Endothelial cell (in vitro differentiated cells): ENCODE data around the gene TNC. TPM values are rescaled to one million over a fixed set of nuclear protein-coding genes. Genes with fewer than 3 reads are reported as not detected.

ENCODE experiments used
- DNase-seq: peaks from one replicate; pipeline ENCODE4 v3.0.0; 2021; ENCODE audit warnings: low spot score
- H3K27ac Mint-ChIP-seq: one replicate; pipeline ENCODE4 v1.8.0; 2021; ENCODE audit warnings: mixed read lengths, inconsistent platforms; ENCODE audit not compliant: unreplicated experiment
- H3K27me3 Mint-ChIP-seq: one replicate; pipeline ENCODE4 v1.8.0; 2021; ENCODE audit warnings: mild to moderate bottlenecking, moderate library complexity, mixed read lengths, inconsistent platforms; ENCODE audit not compliant: unreplicated experiment
- H3K36me3 Mint-ChIP-seq: one replicate; pipeline ENCODE4 v1.8.0; 2021; ENCODE audit warnings: mild to moderate bottlenecking, low read depth, mixed read lengths, inconsistent platforms; ENCODE audit not compliant: unreplicated experiment
- H3K4me1 Mint-ChIP-seq: one replicate; pipeline ENCODE4 v1.8.0; 2021; ENCODE audit warnings: mild to moderate bottlenecking, mixed read lengths, inconsistent platforms; ENCODE audit not compliant: unreplicated experiment
- H3K4me3 Mint-ChIP-seq: one replicate; pipeline ENCODE4 v1.8.0; 2021; ENCODE audit warnings: mild to moderate bottlenecking, mixed read lengths, inconsistent platforms; ENCODE audit not compliant: unreplicated experiment
- H3K9me3 Mint-ChIP-seq: one replicate; pipeline ENCODE4 v1.8.0; 2021; ENCODE audit warnings: mixed read lengths, inconsistent platforms; ENCODE audit not compliant: unreplicated experiment
- CTCF ChIP-seq: fragments of 200-600 bp; sonication (generic); IDR thresholded peaks from one replicate; pipeline ENCODE4 v1.5.0; 2021; ENCODE audit warnings: antibody characterized with exemption; ENCODE audit not compliant: unreplicated experiment
- total RNA-seq: library from RNA; stranded (reverse); fragmentation: NEBNext Ultra II Directional; extraction: Animal tissue kit (Norgen Biotek cat#: 25700); gene quantifications from one replicate; pipeline ENCODE4 v1.2.1, GENCODE V29; 2021; ENCODE audit not compliant: unreplicated experiment

The TNC gene
- total RNA-seq, 1 donor from 2014 or later = 10.1 TPM

- Mint-ChIP-seq H3K27me3 (peaks cover 3% of the 10 kb centered on the region), H3K9me3 (no peaks in the 10 kb centered on the region), H3K4me1 (peaks cover 4% of the 10 kb centered on the region), H3K36me3 (no peaks in the 10 kb centered on the region), H3K27ac (no peak overlapping the region), H3K4me3 (no peak overlapping the region)
- no peak for TF ChIP-seq CTCF
- DNase-seq = no peak
These were observed 24.4 kb downstream of the TNC start for GRCh38 chr9:115093520-115093919.

- Mint-ChIP-seq H3K36me3 (no peaks in the 10 kb centered on the region), H3K9me3 (no peaks in the 10 kb centered on the region), H3K27me3 (peaks cover 3% of the 10 kb centered on the region), H3K4me3 (no peak overlapping the region), H3K27ac (no peak overlapping the region), H3K4me1 (no peaks in the 10 kb centered on the region)
- DNase-seq = no peak
- no peak for TF ChIP-seq CTCF
These were observed 27.5 kb downstream of the TNC start for GRCh38 chr9:115090486-115090885.

- no peaks in the 10 kb centered on the region for H3K4me1 Mint-ChIP-seq
- no peak for DNase-seq
- no peak overlapping the region for H3K4me3 Mint-ChIP-seq
- H3K27me3 Mint-ChIP-seq = peaks cover 3% of the 10 kb centered on the region
- no peaks in the 10 kb centered on the region for H3K9me3 Mint-ChIP-seq
- TF ChIP-seq CTCF = no peak
- H3K27ac Mint-ChIP-seq = no peak overlapping the region
- H3K36me3 Mint-ChIP-seq = no peaks in the 10 kb centered on the region
These were observed 29.1 kb downstream of the TNC start for GRCh38 chr9:115088860-115089259.

- H3K4me3 Mint-ChIP-seq = no peak overlapping the region
- H3K9me3 Mint-ChIP-seq = no peaks in the 10 kb centered on the region
- H3K4me1 Mint-ChIP-seq = no peaks in the 10 kb centered on the region
- H3K36me3 Mint-ChIP-seq = no peaks in the 10 kb centered on the region
- H3K27ac Mint-ChIP-seq = no peak overlapping the region
- DNase-seq = no peak
- H3K27me3 Mint-ChIP-seq = peaks cover 3% of the 10 kb centered on the region
- TF ChIP-seq CTCF = no peak
These were observed 31.1 kb downstream of the TNC start for GRCh38 chr9:115086886-115087285.

- H3K36me3 Mint-ChIP-seq = no peaks in the 10 kb centered on the region
- no peaks in the 10 kb centered on the region for H3K9me3 Mint-ChIP-seq
- TF ChIP-seq CTCF = no peak
- no peak for DNase-seq
- no peak overlapping the region for H3K4me3 Mint-ChIP-seq
- H3K4me1 Mint-ChIP-seq = no peaks in the 10 kb centered on the region
- H3K27me3 Mint-ChIP-seq = peaks cover 3% of the 10 kb centered on the region
- no peak overlapping the region for H3K27ac Mint-ChIP-seq
These were observed 31.5 kb downstream of the TNC start for GRCh38 chr9:115086461-115086860.
